ENCODE measurements around the gene ZSWIM3. TPM values are rescaled to one million over a fixed set of nuclear protein-coding genes. Genes with fewer than 3 reads are reported as not detected.

Gene ZSWIM3
- total and polyA plus RNA-seq, 7 donors, result 1.7 to 3.5 (median 2.9) TPM

DNA sequence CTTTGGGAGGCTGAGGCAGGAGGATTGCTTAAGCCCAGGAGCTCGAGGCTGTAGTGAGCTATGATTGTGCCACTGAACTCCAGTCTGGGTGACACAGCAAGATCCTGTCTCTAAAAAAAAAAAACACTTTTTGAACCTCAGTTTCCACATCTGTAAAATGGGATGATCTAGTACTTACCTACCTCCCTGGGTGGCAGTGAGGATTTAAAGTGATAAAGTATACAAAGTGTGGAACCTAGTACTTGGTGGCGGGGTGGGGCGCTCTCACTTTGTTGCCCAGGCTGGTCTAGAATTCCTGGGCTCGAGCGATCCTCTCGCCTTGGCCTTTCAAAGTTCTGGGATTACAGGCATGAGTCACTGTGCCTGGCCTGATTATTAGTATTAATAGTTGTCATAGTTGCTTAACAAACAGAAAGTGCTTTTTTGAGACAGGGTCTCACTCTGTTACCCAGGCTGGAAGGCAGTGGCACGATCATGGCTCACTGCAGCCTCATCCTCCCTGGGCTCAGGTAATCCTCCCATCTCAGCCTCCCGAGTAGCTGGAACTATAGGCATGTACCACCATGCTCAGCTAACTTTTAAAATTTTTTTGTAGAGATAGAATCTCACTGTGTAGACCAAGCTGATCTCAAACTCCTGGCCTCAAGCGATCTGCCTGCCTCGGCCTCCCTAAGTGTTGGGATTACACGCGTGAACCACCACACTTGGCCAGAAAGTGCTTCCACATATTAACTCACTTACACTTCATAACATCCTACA lies 61.5 kb downstream of the ZSWIM3 start:
- no peaks in the 10 kb centered on the region for H3K27me3 ChIP-seq
- TF ChIP-seq POLR2A (IDR thresholded peaks at IDR 0.05), result no peak
- TF ChIP-seq POLR2AphosphoS5 (IDR thresholded peaks at IDR 0.05), result no peak
- no peak for TF ChIP-seq CTCF (IDR thresholded peaks at IDR 0.05)
- TF ChIP-seq EP300 (IDR thresholded peaks at IDR 0.05), result no peak
- DNase-seq, result no peak
- no peaks in the 10 kb centered on the region for H3K9me3 ChIP-seq
- H3K4me1 ChIP-seq, result peaks cover 0 to 24% (median 13%) of the 10 kb centered on the region in 4 donors
- intact Hi-C loops (cut with DNase I), result no loop called here
- H3K4me3 ChIP-seq, result no peak overlapping the region
- H3K27ac ChIP-seq, result peak overlapping the region; percentile 54 to 65 (median 56)
- no peaks in the 10 kb centered on the region for H3K36me3 ChIP-seq
- WGBS, 2 donors, result 84 to 89% methylated on average over 12 of the region's 12 CpGs

DNA sequence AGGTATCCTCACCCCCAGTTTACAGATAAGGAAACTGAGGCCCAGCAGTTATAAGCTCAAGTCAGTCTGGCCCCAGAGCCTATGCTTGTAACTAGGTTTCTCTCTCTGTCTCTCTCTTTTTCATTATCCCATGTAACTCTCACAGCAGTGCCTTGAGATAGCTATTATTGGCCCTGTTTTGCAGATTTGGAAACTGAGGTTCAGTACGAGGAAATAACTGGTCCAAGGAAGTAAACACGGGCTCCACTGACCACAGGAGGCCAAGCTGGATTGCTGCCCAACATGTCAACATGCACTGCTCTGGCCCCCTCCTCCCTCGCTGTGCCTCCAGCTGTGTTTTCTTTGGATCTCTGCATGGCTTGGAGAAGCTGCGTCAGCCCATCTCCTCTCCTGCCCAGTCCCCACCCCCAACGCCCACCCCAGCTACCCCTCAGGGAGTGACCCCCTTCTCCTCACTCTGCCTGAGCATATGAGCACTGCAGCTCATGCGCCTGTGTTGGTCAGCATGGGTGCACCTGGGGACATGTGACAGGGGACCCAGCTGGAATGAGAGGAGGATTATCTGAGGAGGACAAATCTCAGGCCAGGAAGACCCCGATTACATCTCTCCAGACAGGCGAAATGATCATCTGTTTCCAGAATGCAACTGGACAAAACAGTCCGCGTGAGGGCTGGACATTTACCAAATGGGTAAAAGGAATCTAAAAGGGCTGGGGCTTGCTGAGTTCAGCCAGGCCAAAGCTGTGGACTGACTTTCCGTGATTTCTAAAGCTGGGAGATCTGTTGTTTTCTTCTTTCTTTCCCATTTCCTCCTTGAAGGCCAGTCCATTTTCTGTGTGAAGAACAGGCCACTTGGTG lies 62.4 kb downstream of the ZSWIM3 start:
- Histone ChIP-seq H3K27me3 (no peaks in the 10 kb centered on the region), H3K27ac (peak overlapping the region; percentile 54 to 65 (median 56)), H3K9me3 (no peaks in the 10 kb centered on the region), H3K4me1 (peaks cover 0 to 32% (median 21%) of the 10 kb centered on the region in 4 donors), H3K4me3 (no peak overlapping the region), H3K36me3 (no peaks in the 10 kb centered on the region)
- TF ChIP-seq CTCF (IDR thresholded peaks at IDR 0.05), result no peak
- no peak for TF ChIP-seq POLR2AphosphoS5 (IDR thresholded peaks at IDR 0.05)
- no peak for TF ChIP-seq EP300 (IDR thresholded peaks at IDR 0.05)
- TF ChIP-seq POLR2A (IDR thresholded peaks at IDR 0.05), result no peak
- WGBS, 2 donors, result 57 to 66% methylated on average over 11 of the region's 11 CpGs
- DNase-seq, result peak; percentile 88
- intact Hi-C loops (cut with DNase I), result no loop called here

- H3K27me3 ChIP-seq, result no peaks in the 10 kb centered on the region
- H3K4me1 ChIP-seq, result peaks cover 0 to 35% (median 26%) of the 10 kb centered on the region in 4 donors
- H3K4me3 ChIP-seq, result no peak overlapping the region
- intact Hi-C loops (cut with DNase I), result no loop called here
- DNase-seq, result no peak
- H3K27ac ChIP-seq, result peak overlapping the region; percentile 54 to 65 (median 56)
- no peak for TF ChIP-seq EP300 (IDR thresholded peaks at IDR 0.05)
- no peak for TF ChIP-seq CTCF (IDR thresholded peaks at IDR 0.05)
- no peak for TF ChIP-seq POLR2A (IDR thresholded peaks at IDR 0.05)
- TF ChIP-seq POLR2AphosphoS5 (IDR thresholded peaks at IDR 0.05), result no peak
- no peaks in the 10 kb centered on the region for H3K36me3 ChIP-seq
- 76 to 79% methylated on average over 9 of the region's 9 CpGs for WGBS, 2 donors
- H3K9me3 ChIP-seq, result no peaks in the 10 kb centered on the region
Measured at GRCh38 chr20:45920462-45921336, 63.3 kb downstream of the ZSWIM3 start.

- Histone ChIP-seq H3K4me3 (no peak overlapping the region), H3K4me1 (peaks cover 0 to 35% (median 26%) of the 10 kb centered on the region in 4 donors), H3K27ac (no peak overlapping the region), H3K27me3 (no peaks in the 10 kb centered on the region), H3K36me3 (no peaks in the 10 kb centered on the region), H3K9me3 (no peaks in the 10 kb centered on the region)
- intact Hi-C loops (cut with DNase I), result no loop called here
- TF ChIP-seq EP300 (IDR thresholded peaks at IDR 0.05) (no peak), CTCF (IDR thresholded peaks at IDR 0.05) (no peak), POLR2AphosphoS5 (IDR thresholded peaks at IDR 0.05) (no peak), POLR2A (IDR thresholded peaks at IDR 0.05) (no peak)
- WGBS, 2 donors, result 68 to 85% methylated on average over 11 of the region's 11 CpGs
- DNase-seq, result no peak
Measured at GRCh38 chr20:45921337-45922189, 64.1 kb downstream of the ZSWIM3 start.
